ENCODE data around the gene GNRH2.
"Not testable (repeated sequence)": the region's sequence is repeated elsewhere in the genome, so short reads cannot be mapped to it uniquely, and the experiment has no call there.

The GNRH2 gene

GRCh38 chr20:3043322-3043721, at the start of gene GNRH2:
TSS of gene GNRH2 (plus strand) at chr20:3043622. CDS start at chr20:3044415, 793 bp downstream.
- no peak for DNase-seq

- no peak for DNase-seq
Measured at GRCh38 chr20:2995796-2996195, 47.6 kb upstream of the GNRH2 start.

- DNase-seq, result no peak
Measured at GRCh38 chr20:2998728-2999127, 44.7 kb upstream of the GNRH2 start.

DNA sequence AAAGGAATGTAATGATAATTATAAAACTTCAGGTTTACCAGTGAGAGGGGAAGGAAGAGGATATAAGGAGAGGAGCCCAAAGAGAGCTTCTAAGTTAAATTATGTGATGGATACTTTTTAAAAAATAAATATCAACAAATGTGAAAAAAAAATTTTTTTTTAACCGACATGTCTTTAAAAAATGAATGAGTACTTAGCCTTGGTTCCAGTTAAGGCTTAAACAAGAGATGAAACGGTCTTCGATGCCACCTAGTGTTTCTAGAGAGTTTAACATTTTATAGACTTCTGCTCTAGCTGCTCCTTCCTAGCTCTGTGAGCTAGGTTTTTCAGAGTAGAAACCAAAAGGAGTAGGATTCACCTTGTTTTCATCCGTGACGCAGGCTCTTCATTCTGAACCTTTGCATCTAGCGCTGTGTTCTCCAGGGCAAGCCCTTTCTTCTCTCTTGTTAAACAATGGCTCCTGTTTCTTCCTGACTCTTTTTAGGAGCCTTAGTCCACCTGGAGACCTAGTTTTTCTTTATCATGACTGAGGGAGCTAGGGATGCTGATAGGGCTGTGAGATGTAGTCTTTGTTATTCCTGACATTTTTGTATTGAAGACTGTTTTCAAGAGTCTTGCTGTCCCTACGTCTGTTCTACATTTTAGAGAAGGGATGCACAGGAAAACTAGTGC, 42.4 kb upstream of the GNRH2 start:
- no peak for DNase-seq

DNA sequence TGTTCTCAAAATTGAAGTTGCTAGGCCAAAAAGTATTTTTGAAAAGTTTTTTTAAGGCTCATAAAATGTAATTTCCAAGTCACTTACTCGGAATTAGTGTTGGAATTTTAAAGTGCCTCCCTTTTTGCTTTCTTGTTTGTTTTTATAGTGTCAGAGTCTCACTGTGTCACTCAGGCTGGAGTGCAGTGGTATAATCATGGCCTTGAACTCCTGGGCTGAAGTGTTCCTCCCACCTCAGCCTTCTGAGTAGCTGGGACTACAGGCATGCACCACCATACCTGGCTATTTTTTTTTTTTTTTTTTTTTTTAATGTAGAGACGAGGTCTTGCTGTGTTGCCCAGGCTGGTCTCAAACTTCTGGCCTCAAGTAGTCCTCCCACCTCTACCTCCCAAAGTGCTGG, 40.0 kb upstream of the GNRH2 start:
- no peak for DNase-seq

- DNase-seq, result no peak
Measured at GRCh38 chr20:3010985-3011723, 32.3 kb upstream of the GNRH2 start.

GRCh38 chr20:3011752-3012151, 31.7 kb upstream of the GNRH2 start:
- DNase-seq, result no peak

DNA sequence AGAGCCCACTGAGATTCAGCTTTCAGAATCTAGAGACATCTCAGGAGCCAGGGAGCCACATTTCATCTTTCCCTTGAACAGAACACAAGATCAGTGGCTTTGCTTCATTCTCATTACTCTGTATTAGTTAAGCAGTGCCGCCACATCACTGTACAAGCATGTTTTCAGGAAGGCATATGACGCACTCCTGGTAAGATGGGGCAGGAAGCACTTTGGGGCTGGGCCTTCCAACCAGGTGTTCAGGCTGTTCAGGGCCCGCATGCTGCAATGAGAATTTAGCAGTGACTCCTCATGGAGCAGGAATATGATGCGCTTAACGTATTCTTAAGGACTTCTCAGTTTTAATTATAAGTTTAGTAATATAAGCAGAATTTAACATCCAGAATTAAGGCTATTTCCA, 29.7 kb upstream of the GNRH2 start:
- no peak for DNase-seq

DNA sequence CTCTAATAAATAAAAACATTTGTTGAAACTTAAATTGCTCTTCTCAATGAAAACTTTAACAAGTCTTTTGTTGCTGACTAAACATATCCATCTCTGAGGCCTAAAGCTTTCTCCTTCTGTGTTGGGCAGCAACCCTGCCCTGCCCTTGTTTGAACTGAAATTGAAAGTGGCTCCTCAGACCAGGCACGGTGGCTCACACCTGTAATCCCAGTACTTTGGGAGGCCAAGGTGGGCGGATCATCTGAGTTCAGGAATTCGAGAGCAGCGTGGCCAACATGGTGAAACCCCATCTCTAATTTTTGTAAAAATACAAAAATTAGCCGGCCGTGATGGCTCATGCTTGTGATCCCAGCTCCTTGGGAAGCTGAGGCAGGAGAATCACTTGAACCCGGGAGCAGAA, 29.2 kb upstream of the GNRH2 start:
- no peak for DNase-seq

GRCh38 chr20:3014662-3015061, 28.8 kb upstream of the GNRH2 start:
- no peak for DNase-seq

DNA sequence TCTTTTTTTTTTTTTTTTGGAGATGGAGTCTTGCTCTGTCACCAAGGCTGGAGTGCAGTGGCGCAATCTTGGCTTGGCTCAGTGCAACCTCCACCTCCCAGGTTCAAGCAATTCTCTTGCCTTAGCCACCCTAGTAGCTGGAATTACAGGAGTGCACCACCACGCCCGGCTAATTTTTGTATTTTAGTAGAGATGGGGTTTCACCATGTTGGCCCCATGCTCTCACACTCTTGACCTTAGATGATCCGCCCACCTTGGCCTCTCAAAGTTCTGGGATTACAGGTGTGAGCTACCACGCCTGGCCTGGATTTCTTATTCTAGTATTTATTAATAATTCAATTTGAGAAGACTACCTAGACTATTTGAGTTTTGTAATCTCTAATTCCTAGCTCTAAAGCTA, 28.1 kb upstream of the GNRH2 start:
- not testable (repeated sequence) for DNase-seq

- DNase-seq, result no peak
Measured at GRCh38 chr20:3021327-3021726, 22.1 kb upstream of the GNRH2 start.

DNA sequence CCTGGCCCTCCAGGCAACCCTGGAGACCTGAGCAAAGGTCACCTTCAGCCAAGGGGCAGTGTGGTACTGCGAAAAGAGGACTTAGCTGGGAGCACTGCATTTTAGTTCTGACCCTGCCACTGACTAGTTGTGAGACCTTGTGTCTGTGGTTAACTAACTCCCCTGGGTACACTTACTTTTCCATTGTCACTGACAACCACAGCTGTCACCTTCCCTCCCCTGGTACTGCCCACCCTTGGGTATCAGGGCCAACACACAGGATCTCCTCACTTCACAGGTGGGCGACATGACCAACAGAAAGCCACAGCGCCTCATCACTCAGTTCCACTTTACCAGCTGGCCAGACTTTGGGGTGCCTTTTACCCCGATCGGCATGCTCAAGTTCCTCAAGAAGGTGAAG, 21.6 kb upstream of the GNRH2 start:
- DNase-seq, result no peak

- not testable (repeated sequence) for DNase-seq
Measured at GRCh38 chr20:3022559-3023490, 20.6 kb upstream of the GNRH2 start.

DNA sequence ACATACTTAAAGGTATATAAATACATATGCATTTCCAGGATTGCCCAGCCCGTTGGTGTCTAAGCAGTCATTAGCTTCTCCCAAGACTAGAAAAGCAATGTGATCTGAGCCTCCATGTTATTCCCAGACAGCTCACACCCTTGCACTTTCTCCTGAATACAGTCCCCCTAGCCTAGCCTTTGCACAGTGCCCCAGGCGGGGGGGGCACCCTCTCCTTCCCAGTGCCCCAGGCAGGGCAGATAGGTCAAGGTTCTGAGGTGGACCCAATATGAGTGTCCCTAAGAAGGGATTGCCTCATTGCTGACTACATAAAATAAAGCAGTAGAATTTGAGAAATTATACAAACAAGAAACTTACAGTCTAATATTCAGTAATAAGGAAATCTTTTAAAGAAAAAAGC, 15.4 kb upstream of the GNRH2 start:
- DNase-seq, result no peak

- DNase-seq, result no peak
Measured at GRCh38 chr20:3031524-3032147, 11.8 kb upstream of the GNRH2 start.

DNA sequence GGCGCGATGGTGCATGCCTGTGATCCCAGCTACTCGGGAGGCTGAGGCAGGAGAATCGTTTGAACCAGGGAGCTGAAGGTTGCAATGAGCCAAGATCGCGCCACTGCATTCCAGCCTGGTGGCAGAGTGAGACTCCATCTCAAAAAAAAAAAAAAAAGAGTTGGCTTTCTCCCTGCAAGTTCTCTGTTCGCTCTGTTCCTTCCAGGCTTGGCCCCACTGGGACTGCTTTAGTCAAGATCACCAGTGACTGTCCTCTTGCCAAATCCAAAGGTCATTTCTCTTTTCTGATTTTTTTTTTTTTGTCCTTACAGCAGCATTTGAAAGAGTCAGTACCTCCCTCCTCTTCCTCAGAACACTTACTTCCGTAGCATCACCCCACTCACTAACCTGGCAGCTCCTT, 10.8 kb upstream of the GNRH2 start:
- DNase-seq, result no peak

- no peak for DNase-seq
Measured at GRCh38 chr20:3037654-3038053, 5.8 kb upstream of the GNRH2 start.

GRCh38 chr20:3038454-3038853, 5.0 kb upstream of the GNRH2 start:
- no peak for DNase-seq

DNA sequence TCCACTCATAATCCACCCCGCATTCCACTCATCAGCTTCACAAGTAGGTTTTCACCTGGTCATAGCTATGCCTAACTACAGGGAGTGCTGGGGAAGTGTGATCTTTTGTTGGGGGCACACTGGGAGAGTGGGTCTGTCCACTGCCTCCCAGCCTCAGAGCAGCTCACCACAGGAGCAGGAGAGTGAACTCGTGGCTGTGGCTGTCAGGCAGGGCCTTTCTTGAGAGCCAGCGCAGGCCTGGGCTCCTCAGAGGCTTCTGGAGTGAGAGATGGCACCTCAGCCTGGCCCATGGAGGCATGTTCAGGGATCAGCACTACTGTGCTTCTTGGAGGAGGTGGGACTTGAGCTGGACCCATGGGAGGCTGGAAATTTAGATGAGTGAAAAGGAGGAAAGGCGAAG, 4.0 kb upstream of the GNRH2 start:
- DNase-seq, result no peak

DNA sequence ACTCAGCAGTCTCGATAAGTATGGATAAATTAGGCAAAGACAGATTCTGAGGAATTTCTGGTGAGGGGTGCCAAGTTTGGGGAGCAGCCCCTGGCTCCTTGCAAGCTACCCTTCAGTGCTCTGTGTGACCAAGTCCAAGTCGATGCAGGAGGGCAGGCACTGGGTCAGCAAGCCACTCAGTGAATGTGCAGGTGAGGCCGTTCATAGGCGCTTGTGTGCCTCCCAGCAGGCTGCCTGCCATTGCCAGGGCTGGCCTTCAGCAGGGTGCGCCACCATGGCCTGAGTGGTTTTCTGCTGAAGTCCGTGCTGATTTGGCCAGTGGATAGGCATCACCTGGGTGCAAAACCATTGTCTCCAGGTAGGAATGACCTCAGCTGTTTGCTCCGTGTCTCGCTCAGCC, 3.3 kb upstream of the GNRH2 start:
- DNase-seq, result no peak

DNA sequence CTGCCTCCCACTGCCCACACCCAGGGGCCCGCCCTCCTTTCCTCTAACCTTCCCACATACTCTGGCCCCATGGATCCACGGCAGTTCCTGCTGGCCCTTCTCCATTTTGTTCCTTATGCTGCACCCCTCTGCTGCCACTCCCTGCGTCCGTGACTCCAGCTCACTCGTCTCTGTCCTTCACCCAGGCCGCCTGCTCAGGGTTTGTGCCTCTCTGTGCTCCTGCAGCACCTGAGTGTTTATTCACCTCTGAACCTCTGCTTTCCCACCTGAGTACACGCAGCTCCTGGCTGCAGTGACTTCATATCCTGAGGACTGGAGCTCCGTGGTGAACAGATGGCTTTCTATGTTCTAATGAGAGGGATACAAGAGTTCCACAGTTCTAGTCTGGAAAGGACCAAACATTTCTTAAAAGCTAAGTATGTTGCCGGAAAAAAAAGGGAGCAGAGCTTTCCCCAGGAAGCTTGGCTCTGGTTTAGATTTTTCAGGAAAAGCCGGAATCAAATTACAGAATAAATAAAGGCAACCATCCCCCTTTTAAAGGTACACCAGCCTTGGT, 1.5 kb upstream of the GNRH2 start:
- DNase-seq, result no peak

DNA sequence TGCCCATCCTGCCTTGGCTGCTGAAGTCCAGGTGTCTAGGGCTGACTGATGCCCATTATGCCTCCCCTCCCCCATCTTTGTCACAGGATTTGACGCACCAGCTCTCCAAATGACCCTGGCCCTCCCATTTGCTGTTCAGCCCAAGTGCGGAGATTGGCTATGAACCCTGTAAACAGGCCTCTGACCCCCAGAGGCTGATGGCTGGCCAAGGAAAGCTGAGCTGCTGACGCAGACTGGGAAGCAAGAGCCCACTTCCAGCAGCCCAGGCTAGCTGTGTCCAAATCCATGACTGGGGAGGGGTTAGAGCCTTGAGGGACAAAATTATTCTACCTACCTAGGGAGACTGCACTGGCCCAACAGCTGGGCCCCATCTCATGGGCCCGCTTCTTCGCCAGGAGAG, 797 bp upstream of the GNRH2 start:
- no peak for DNase-seq
